Renal cortical epithelial cell (primary cell): ENCODE results near the gene AVPR2. TPM values are rescaled to one million over a fixed set of nuclear protein-coding genes. Genes with fewer than 3 reads are reported as not detected.

Experiments
- DNase-seq: peaks from one replicate; pipeline ENCODE4 v3.0.0-alpha.2; 2011; ENCODE audit warnings: low read depth
- total RNA-seq: library from RNA; depleted of rRNA; stranded (reverse); fragments of >200 nt; gene quantifications from 2 replicates; pipeline ENCODE4 v1.2.3, GENCODE V29; 2014

AVPR2 gene
- total RNA-seq, 1 donor from 2014 or later = 0.70 TPM

- no peak for DNase-seq
Measured at GRCh38 chrX:153913701-153914100, 9.2 kb downstream of the AVPR2 start.

- DNase-seq = no peak
Measured at GRCh38 chrX:153917869-153918268, 13.4 kb downstream of the AVPR2 start.

GRCh38 chrX:153919281-153919680 lies 14.8 kb downstream of the AVPR2 start:
- DNase-seq = no peak

GRCh38 chrX:153920546-153920945 lies 16.1 kb downstream of the AVPR2 start:
- no peak for DNase-seq

GRCh38 chrX:153921070-153921469 lies 16.6 kb downstream of the AVPR2 start:
- DNase-seq = no peak

GRCh38 chrX:153921511-153922446 lies 17.3 kb downstream of the AVPR2 start:
- DNase-seq = no peak

GRCh38 chrX:153922932-153923857 lies 18.7 kb downstream of the AVPR2 start:
- DNase-seq = peak; percentile 28

- DNase-seq = peak; percentile 43
Measured at GRCh38 chrX:153924149-153924861, 19.8 kb downstream of the AVPR2 start.

GRCh38 chrX:153925387-153925738 lies 20.9 kb downstream of the AVPR2 start:
- DNase-seq = no peak

- no peak for DNase-seq
Measured at GRCh38 chrX:153925739-153926551, 21.5 kb downstream of the AVPR2 start, which contains the start of gene ARHGAP4. Gene ARHGAP4, minus strand, starts transcription at chrX:153926264. Its CDS starts 62 bp downstream, at chrX:153926202.

GRCh38 chrX:153926552-153926857 lies 22.0 kb downstream of the AVPR2 start:
- no peak for DNase-seq

GRCh38 chrX:153926858-153927671 lies 22.6 kb downstream of the AVPR2 start:
- DNase-seq = peak; percentile 21

GRCh38 chrX:153927672-153927921 lies 23.1 kb downstream of the AVPR2 start:
- no peak for DNase-seq

GRCh38 chrX:153927922-153928760 lies 23.7 kb downstream of the AVPR2 start:
- peak; percentile 93 for DNase-seq

GRCh38 chrX:153928846-153929245 lies 24.4 kb downstream of the AVPR2 start:
- DNase-seq = no peak

GRCh38 chrX:153929576-153929975 lies 25.1 kb downstream of the AVPR2 start:
- no peak for DNase-seq

- DNase-seq = no peak
Measured at GRCh38 chrX:153930011-153930910, 25.8 kb downstream of the AVPR2 start.

- no peak for DNase-seq
Measured at GRCh38 chrX:153931151-153931550, 26.7 kb downstream of the AVPR2 start.

GRCh38 chrX:153931748-153932147 lies 27.3 kb downstream of the AVPR2 start:
- DNase-seq = no peak
